C4-2B (cell line): ENCODE results near the gene WDR48.

Experiments
- CTCF ChIP-seq: fragments of 450-650 bp; conservative IDR thresholded peaks from 2 replicates; pipeline ENCODE4 v1.5.1; 2017; ENCODE audit warnings: mild to moderate bottlenecking
- ZFX ChIP-seq: fragments of 450-650 bp; IDR thresholded peaks from 2 replicates; pipeline ENCODE4 v1.6.1; 2017

GRCh38 chr3:39095778-39096177 is 44.0 kb downstream of the WDR48 start:
- TF ChIP-seq CTCF (no peak), ZFX (no peak)
